RWPE1 (cell line): ENCODE measurements around the gene TXK.

ENCODE experiments used
- CTCF ChIA-PET: fragments of 350-600 bp; sonication (Branson Sonifier 250); formaldehyde crosslinking; extraction: SDS; loops from one replicate; lab custom pipeline; 2021; lab: Yijun Ruan, JAX
- POLR2A ChIA-PET: fragments of 400-600 bp; formaldehyde crosslinking; extraction: SDS; loops from one replicate; lab custom pipeline; 2020; ENCODE audit warnings: antibody characterized with exemption; ENCODE audit not compliant: low non-redundant PET; lab: Yijun Ruan, JAX
- DNase-seq: peaks from one replicate; pipeline ENCODE4 v3.0.0; 2012; ENCODE audit warnings: low spot score
- H3K27ac ChIP-seq: fragments of 450-650 bp; 2 replicates; pipeline ENCODE4 v1.5.1; 2017
- CTCF ChIP-seq: fragments of 450-650 bp; conservative IDR thresholded peaks from 2 replicates; pipeline ENCODE4 v1.5.1; 2017; ENCODE audit warnings: low read depth, mild to moderate bottlenecking

The TXK gene

GRCh38 chr4:48039561-48039960 lies 94.5 kb downstream of the TXK start:
- no peak for TF ChIP-seq CTCF
- no peak for DNase-seq
- CTCF ChIA-PET, result no interaction called here
- POLR2A ChIA-PET, result no interaction called here
- H3K27ac ChIP-seq, result no peak overlapping the region

DNA sequence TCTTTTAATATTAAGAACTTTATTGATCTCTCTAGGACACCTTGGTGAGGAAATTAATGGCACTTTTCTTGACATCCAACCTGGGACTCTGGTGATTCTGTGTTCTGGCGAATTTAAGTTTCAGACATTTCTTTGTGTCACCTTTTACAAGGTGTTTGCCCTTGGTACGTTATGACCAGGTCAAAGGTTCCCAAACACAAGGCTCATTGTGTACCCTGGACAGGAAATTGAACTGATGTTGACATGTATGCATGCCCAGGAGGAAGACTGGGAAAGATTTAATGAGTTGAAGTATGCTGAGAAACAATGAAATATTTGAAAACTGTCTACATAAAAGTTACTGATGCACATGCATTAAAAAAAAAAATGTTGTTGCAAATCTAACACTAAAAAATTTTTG lies 95.4 kb downstream of the TXK start:
- H3K27ac ChIP-seq, result no peak overlapping the region
- ChIA-PET CTCF (no interaction called here), POLR2A (no interaction called here)
- TF ChIP-seq CTCF, result no peak
- DNase-seq, result no peak

GRCh38 chr4:48037117-48037462 lies 97.0 kb downstream of the TXK start:
- CTCF ChIA-PET, result no interaction called here

GRCh38 chr4:48035952-48036351 lies 98.1 kb downstream of the TXK start:
- H3K27ac ChIP-seq, result no peak overlapping the region
- no peak for DNase-seq
- POLR2A ChIA-PET, result no interaction called here
- TF ChIP-seq CTCF, result no peak
- CTCF ChIA-PET, result no interaction called here

More at GRCh38 chr4:48037117-48037462, 97.0 kb downstream of the TXK start:
- DNase-seq, result no peak
- no peak overlapping the region for H3K27ac ChIP-seq
- no peak for TF ChIP-seq CTCF
- POLR2A ChIA-PET, result no interaction called here

GRCh38 chr4:48033825-48034413 lies 100.1 kb downstream of the TXK start:
- peak; percentile 36 for DNase-seq
- POLR2A ChIA-PET, result no interaction called here
- CTCF ChIA-PET, result interaction anchor here (0.6 to 2.1 kb wide), 7 partner anchors 13 to 945 kb away, joined by 3 to 12 read pairs (median 3); no protein-coding TSS in a partner anchor
- no peak overlapping the region for H3K27ac ChIP-seq
- TF ChIP-seq CTCF, result peak; percentile 55

DNA sequence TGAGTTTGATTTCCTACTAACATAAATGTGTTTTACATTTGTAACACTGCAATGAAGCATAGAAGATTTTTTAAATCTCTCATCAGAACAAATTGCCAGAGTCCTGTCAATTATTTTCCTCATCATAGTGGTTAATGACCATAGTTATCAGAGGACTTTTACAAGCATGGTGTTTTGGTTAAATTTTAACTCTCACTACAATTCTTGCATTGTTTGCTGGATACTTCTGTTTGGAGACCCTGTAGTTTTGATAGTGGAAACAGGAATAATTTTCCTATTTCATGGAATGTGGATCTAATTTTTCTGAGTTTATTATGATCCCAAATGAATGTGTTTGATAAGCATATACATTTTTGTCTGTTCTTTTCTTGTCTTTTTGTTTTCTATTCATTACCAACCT lies 100.6 kb downstream of the TXK start:
- no peak for DNase-seq
- ChIA-PET POLR2A (no interaction called here), CTCF (interaction anchor here (0.6 to 2.1 kb wide), 5 partner anchors 14 to 946 kb away, joined by 3 to 12 read pairs (median 3); no protein-coding TSS in a partner anchor)
- TF ChIP-seq CTCF, result no peak
- H3K27ac ChIP-seq, result no peak overlapping the region

DNA sequence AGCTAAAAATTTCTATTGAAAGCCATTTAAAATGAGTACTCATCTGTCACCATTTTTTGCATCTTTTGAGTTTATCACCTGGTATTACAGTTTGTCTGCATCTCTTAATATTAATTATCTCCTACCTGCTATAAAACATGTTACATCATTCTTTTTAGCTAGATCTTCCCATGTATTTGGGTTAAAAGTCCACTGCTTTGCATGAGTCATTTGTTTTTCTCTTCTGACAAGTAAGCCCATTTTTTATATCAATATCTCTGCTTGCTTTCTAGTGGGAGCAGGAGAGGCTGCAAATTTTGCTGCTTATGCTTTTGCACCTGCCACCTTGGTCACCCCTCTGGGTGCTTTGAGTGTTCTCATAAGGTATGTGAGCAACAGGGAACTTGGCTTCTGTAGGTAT lies 101.3 kb downstream of the TXK start:
- POLR2A ChIA-PET, result no interaction called here
- no peak overlapping the region for H3K27ac ChIP-seq
- CTCF ChIA-PET, result interaction anchor here (1.6 kb wide), 1 partner anchor 15 kb away, joined by 5 read pairs; no protein-coding TSS in a partner anchor
- DNase-seq, result no peak
- no peak for TF ChIP-seq CTCF
